DND-41 (cell line): Measurements from ENCODE around the gene STARD9.

Experiments
- CTCF ChIP-seq: IDR thresholded peaks from 2 replicates; pipeline ENCODE4 v1.5.1; 2012; ENCODE audit warnings: borderline replicate concordance, low read length, moderate library complexity, mild to moderate bottlenecking; ENCODE audit not compliant: poor library complexity, severe bottlenecking; ENCODE audit errors: extremely low read depth
- EZH2 ChIP-seq: IDR thresholded peaks from 3 replicates; pipeline ENCODE4 v1.6.1; 2012; ENCODE audit warnings: borderline replicate concordance, low read depth, mild to moderate bottlenecking, moderate library complexity, low read length, inconsistent platforms; ENCODE audit not compliant: severe bottlenecking

DNA sequence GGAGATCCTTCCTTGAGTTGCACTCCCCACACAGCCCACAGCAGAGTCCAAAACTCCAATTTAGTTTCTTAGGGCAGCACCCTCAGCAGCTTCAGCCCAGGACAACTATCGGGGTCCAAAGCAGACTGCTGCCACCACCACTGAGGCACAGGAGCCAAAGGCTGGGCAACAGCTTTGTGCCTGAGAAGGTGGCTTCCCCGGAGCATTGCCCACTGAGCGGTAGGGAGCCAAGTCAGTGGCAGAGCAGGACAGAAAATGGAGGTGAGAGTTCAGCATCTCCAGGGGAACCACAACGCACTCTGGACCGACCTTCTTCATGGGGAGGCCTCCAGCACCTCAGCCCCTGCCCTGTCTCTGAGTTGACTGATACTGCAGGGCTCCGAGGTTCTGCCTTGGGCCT lies 118.1 kb downstream of the STARD9 start:
- no peak for TF ChIP-seq CTCF
- no peak for TF ChIP-seq EZH2
